ENCODE measurements around the gene C5orf52.
"Not testable (repeated sequence)": the region's sequence is repeated elsewhere in the genome, so short reads cannot be mapped to it uniquely, and the experiment has no call there.

C5orf52 gene

DNA sequence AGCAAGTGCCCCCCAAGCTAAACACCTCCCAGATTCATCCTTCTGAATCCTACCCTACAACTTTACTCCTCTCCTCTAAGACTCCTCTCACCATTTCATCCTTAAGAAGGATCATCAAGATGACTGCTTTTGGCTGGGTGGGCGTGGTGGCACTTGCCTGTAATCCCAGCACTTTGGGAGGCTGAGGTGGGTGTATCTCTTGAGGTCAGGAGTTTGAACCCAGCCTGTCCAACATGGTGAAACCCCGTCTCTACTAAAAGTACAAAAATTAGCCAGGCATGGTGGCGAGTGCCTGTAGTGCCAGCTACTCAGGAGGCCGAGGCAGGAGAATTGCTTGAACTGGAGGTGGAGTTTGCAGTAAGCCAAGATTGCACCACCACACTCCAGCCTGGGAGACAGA is 3.0 kb downstream of the C5orf52 start:
- H3K27ac ChIP-seq (ENCODE audit: low read depth, low read length); H3K9me3 ChIP-seq (ENCODE audit: control insufficient read depth in 5 of 5, low read length in 5 of 5); H3K9ac ChIP-seq (ENCODE audit: low read length in 5 of 5); H3K36me3 ChIP-seq (ENCODE audit: control insufficient read depth in 5 of 5, insufficient read depth in 5 of 5, low read length in 5 of 5); H3K4me3 ChIP-seq (ENCODE audit: low read depth in 1 of 5, low read length in 5 of 5): not testable (repeated sequence)
- H3K27me3 ChIP-seq (ENCODE audit: control insufficient read depth in 5 of 5, insufficient read depth in 4 of 5, low read length in 5 of 5): peaks cover 4 to 17% (median 15%) of the 10 kb centered on the region in 5 donors
- peaks cover 0 to 17% (median 14%) of the 10 kb centered on the region in 5 donors for H3K4me1 ChIP-seq (ENCODE audit: control insufficient read depth in 5 of 5, insufficient read depth in 5 of 5, low read length in 5 of 5)

DNA sequence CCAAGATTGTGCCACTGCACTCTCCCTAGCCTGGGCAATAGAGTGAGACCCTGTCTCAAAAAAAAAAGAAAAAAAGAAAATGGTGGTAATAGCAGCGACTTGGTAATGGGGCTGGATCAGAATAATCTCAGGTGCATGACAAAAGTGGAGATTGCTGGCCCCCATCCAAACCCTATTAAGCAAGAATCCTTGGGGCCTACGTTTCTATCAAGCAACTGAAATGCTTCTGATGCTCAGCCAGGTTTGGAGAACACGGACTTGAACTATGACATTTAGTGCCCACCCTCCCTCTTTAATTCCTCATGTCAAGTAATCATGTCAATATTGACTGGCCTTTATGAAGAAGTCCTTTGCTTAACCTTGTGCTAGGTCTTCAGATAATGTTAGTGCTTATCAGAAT is 6.6 kb downstream of the C5orf52 start:
- H3K4me3 ChIP-seq (ENCODE audit: low read depth in 1 of 5, low read length in 5 of 5): no peak overlapping the region
- no peaks in the 10 kb centered on the region for H3K36me3 ChIP-seq (ENCODE audit: control insufficient read depth in 5 of 5, insufficient read depth in 5 of 5, low read length in 5 of 5)
- H3K27me3 ChIP-seq (ENCODE audit: control insufficient read depth in 5 of 5, insufficient read depth in 4 of 5, low read length in 5 of 5): no peaks in the 10 kb centered on the region
- H3K9ac ChIP-seq (ENCODE audit: low read length in 5 of 5): no peak overlapping the region
- no peak overlapping the region for H3K27ac ChIP-seq (ENCODE audit: low read depth, low read length)
- no peaks in the 10 kb centered on the region for H3K4me1 ChIP-seq (ENCODE audit: control insufficient read depth in 5 of 5, insufficient read depth in 5 of 5, low read length in 5 of 5)
- H3K9me3 ChIP-seq (ENCODE audit: control insufficient read depth in 5 of 5, low read length in 5 of 5): no peaks in the 10 kb centered on the region

DNA sequence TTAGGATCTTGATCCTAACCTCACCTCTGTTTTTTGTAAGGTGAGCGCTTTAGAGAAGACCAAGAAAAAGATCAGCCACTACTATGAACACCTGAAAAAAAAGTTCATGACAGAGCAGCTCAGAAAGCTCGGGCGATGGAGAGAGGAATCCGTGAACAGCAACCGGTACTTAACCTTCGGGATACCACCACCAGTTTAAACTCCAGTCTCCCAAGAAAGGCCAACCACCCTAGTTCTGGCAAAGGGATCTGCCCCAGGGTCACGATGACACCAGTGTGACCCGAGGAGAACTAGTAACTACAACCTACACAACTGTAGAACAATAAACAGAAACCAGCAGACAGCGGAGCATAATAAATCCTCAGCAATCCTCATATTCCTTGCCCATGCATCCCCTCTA is 8.5 kb downstream of the C5orf52 start:
- Histone ChIP-seq H3K4me3 (ENCODE audit: low read depth in 1 of 5, low read length in 5 of 5) (no peak overlapping the region), H3K9ac (ENCODE audit: low read length in 5 of 5) (no peak overlapping the region), H3K27me3 (ENCODE audit: control insufficient read depth in 5 of 5, insufficient read depth in 4 of 5, low read length in 5 of 5) (no peaks in the 10 kb centered on the region), H3K36me3 (ENCODE audit: control insufficient read depth in 5 of 5, insufficient read depth in 5 of 5, low read length in 5 of 5) (no peaks in the 10 kb centered on the region), H3K4me1 (ENCODE audit: control insufficient read depth in 5 of 5, insufficient read depth in 5 of 5, low read length in 5 of 5) (no peaks in the 10 kb centered on the region), H3K27ac (ENCODE audit: low read depth, low read length) (no peak overlapping the region), H3K9me3 (ENCODE audit: control insufficient read depth in 5 of 5, low read length in 5 of 5) (no peaks in the 10 kb centered on the region)

DNA sequence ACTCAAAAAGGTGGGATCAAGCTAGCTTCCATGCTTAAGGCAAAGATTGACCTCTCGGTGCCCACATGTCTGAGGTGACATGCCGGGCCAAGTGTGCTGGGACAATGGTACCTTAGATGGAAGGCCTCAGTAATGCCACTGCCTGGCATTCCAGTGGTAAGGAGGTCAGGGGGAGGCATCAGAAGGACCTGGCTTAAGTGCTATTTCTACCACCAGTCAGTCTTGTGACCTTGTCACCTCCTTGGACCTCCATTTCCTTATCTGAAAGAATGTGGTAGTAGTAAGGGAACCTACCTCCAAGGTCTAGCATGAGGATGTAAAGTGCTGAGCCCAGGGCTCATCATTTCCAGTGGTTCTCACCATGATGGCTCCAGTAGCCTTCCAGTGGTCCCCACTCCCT is 8.9 kb downstream of the C5orf52 start:
- Histone ChIP-seq H3K9me3 (ENCODE audit: control insufficient read depth in 5 of 5, low read length in 5 of 5) (no peaks in the 10 kb centered on the region), H3K27ac (ENCODE audit: low read depth, low read length) (no peak overlapping the region), H3K36me3 (ENCODE audit: control insufficient read depth in 5 of 5, insufficient read depth in 5 of 5, low read length in 5 of 5) (no peaks in the 10 kb centered on the region), H3K4me1 (ENCODE audit: control insufficient read depth in 5 of 5, insufficient read depth in 5 of 5, low read length in 5 of 5) (no peaks in the 10 kb centered on the region), H3K9ac (ENCODE audit: low read length in 5 of 5) (no peak overlapping the region), H3K4me3 (ENCODE audit: low read depth in 1 of 5, low read length in 5 of 5) (no peak overlapping the region), H3K27me3 (ENCODE audit: control insufficient read depth in 5 of 5, insufficient read depth in 4 of 5, low read length in 5 of 5) (no peaks in the 10 kb centered on the region)

DNA sequence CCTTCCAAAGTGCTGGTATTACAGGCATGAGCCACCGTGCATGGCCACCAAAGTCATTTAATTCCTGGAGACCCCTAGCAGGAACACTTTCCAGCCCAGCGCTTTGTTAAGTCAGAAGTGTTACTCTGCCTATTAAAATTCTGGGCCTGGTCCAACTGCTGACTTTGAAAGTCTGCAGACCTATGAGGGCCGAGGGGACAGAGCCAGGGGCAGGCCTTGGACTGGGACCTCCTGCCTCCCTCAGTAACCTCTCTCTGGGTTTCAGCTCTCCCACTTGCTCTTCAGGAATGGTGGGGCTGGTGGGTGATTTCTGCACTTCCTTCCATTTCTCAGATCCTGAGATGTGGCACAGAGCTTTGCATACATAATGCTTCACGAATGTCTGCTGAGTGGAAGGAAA is 9.7 kb downstream of the C5orf52 start:
- Histone ChIP-seq H3K9ac (ENCODE audit: low read length in 5 of 5) (no peak overlapping the region), H3K4me3 (ENCODE audit: low read depth in 1 of 5, low read length in 5 of 5) (no peak overlapping the region), H3K9me3 (ENCODE audit: control insufficient read depth in 5 of 5, low read length in 5 of 5) (no peaks in the 10 kb centered on the region), H3K4me1 (ENCODE audit: control insufficient read depth in 5 of 5, insufficient read depth in 5 of 5, low read length in 5 of 5) (no peaks in the 10 kb centered on the region), H3K27me3 (ENCODE audit: control insufficient read depth in 5 of 5, insufficient read depth in 4 of 5, low read length in 5 of 5) (no peaks in the 10 kb centered on the region), H3K27ac (ENCODE audit: low read depth, low read length) (no peak overlapping the region), H3K36me3 (ENCODE audit: control insufficient read depth in 5 of 5, insufficient read depth in 5 of 5, low read length in 5 of 5) (no peaks in the 10 kb centered on the region)

DNA sequence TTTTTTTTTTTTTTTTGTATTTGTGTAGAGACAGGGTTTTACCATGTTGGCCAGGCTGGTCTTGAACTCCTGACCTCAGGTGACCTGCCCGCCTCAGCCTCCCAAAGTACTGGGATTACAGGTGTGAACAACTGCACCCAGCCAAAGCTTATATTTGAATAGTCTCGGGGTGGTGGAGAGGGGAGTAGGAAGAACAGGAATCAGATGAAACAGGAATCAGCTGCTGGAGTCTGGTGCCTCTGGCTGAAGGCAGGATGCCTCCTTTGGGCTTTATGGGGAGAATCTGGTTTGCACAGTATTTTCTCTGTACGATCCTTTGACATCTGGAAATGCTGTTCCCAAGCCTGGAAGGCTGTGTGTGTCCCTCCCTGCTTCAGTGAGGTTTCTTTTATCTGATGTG is 10.9 kb downstream of the C5orf52 start:
- H3K36me3 ChIP-seq (ENCODE audit: control insufficient read depth in 5 of 5, insufficient read depth in 5 of 5, low read length in 5 of 5): no peaks in the 10 kb centered on the region

DNA sequence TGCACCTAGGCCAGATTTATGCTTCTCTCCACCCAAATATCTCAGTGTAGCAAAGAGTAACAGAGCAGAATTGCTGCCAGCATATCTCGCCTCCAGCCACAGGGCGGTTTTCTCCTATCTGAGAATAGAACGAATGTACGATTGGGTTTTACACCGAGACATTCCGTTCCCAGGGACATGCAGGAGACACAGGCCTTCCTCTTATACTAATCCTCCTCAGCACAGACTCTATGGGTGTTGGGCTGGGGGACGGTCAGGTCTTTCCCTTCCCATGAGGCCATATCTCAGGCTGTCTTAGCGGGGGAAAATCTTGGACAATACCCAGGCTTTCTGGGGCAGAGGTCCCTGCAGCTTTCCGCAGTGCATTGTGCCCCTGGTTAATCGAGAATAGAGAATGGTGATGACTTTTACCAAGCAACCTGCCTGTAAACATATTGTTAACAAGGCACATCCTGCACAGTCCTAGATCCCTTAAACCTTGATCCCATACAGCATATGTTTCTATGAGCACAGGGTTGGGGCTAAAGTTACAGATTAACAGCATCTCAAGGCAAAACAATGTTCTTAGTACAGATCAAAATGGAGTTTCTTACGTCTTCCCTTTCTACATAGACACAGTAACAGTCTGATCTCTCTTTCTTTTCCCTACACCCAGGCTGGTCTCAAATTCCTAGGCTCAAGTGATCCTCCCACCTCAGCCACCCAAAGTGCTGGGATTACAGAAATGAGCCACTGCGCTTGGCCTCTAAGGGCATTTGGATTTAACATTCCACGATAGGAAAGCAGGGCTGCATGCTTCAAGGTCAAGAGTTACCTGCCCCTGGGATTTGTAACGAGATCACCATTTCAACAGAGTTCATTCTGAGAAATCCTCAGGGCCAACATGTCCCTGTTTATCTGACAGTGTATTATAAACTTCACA is 15.2 kb downstream of the C5orf52 start:
- H3K4me1 ChIP-seq (ENCODE audit: control insufficient read depth in 5 of 5, insufficient read depth in 5 of 5, low read length in 5 of 5); H3K4me3 ChIP-seq (ENCODE audit: low read depth in 1 of 5, low read length in 5 of 5); H3K36me3 ChIP-seq (ENCODE audit: control insufficient read depth in 5 of 5, insufficient read depth in 5 of 5, low read length in 5 of 5); H3K27ac ChIP-seq (ENCODE audit: low read depth, low read length); H3K9me3 ChIP-seq (ENCODE audit: control insufficient read depth in 5 of 5, low read length in 5 of 5); H3K27me3 ChIP-seq (ENCODE audit: control insufficient read depth in 5 of 5, insufficient read depth in 4 of 5, low read length in 5 of 5); H3K9ac ChIP-seq (ENCODE audit: low read length in 5 of 5): not testable (repeated sequence)

More for the DNA sequence above, 10.9 kb downstream of the C5orf52 start:
- Histone ChIP-seq H3K9me3 (ENCODE audit: control insufficient read depth in 5 of 5, low read length in 5 of 5) (no peaks in the 10 kb centered on the region), H3K9ac (ENCODE audit: low read length in 5 of 5) (no peak overlapping the region), H3K4me3 (ENCODE audit: low read depth in 1 of 5, low read length in 5 of 5) (no peak overlapping the region), H3K27ac (ENCODE audit: low read depth, low read length) (no peak overlapping the region), H3K4me1 (ENCODE audit: control insufficient read depth in 5 of 5, insufficient read depth in 5 of 5, low read length in 5 of 5) (peaks cover 0 to 5% (median 0%) of the 10 kb centered on the region in 5 donors), H3K27me3 (ENCODE audit: control insufficient read depth in 5 of 5, insufficient read depth in 4 of 5, low read length in 5 of 5) (no peaks in the 10 kb centered on the region)

DNA sequence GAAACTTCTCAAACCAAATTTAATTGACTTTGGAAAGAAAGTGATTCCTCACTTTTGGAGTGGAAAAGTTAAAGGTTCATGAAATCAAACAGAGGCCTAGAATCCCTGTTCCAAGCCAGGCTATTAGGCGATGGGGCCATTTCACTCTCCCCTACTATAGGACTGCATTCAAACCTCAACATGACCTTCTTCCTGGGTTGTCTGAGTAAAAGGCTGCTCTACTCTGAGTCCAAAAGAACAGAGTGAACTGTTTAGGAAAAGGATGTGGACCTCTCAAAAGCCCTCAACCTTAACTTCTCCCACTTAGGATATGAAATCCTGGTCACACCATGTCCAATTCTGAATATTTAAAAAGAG is 15.8 kb downstream of the C5orf52 start:
- H3K36me3 ChIP-seq (ENCODE audit: control insufficient read depth in 5 of 5, insufficient read depth in 5 of 5, low read length in 5 of 5): no peaks in the 10 kb centered on the region
- H3K4me1 ChIP-seq (ENCODE audit: control insufficient read depth in 5 of 5, insufficient read depth in 5 of 5, low read length in 5 of 5): peaks cover 0 to 9% (median 0%) of the 10 kb centered on the region in 5 donors
- H3K4me3 ChIP-seq (ENCODE audit: low read depth in 1 of 5, low read length in 5 of 5): no peak overlapping the region
- H3K9me3 ChIP-seq (ENCODE audit: control insufficient read depth in 5 of 5, low read length in 5 of 5): peaks cover 0 to 5% (median 0%) of the 10 kb centered on the region in 5 donors
- H3K27me3 ChIP-seq (ENCODE audit: control insufficient read depth in 5 of 5, insufficient read depth in 4 of 5, low read length in 5 of 5): peaks cover 0 to 2% (median 0%) of the 10 kb centered on the region in 5 donors
- no peak overlapping the region for H3K27ac ChIP-seq (ENCODE audit: low read depth, low read length)
- H3K9ac ChIP-seq (ENCODE audit: low read length in 5 of 5): no peak overlapping the region

DNA sequence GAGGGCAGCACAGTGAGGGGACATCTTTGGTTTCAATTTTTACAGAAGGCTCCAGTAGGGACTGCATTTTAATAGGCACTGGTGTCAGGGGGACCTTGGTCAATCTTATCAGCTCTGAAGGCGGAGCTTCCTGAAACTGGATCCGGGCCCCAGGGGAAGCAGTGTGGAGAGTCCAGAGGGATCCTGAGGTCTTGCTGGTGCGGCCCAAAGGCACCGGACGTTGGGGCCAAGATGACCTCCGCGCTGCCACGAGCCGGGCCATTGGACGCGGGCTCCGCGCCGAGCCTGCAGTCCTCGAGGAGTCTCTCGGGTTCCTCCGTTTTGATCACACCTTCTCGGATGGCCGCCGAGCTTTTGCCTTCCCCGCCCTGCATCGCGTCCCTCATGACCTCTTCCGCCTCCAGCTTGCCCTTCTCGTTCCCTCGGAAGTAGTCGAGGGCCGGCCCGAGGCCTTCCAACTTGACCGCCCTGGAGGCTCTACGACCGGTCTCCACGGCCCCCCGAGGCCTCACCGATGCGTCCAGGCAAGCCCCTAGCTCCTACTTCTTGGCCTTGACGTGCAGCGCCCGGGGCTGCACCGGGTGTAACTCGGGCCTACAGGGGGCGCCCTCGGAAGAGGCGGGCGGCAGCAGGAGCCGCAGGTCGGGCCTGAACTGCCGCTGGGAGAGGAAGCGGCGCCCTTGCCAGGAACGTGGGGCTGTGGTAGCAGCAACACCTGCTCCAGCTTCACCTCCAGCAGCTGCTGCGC is 18.8 kb downstream of the C5orf52 start:
- Histone ChIP-seq H3K27me3 (ENCODE audit: control insufficient read depth in 5 of 5, insufficient read depth in 4 of 5, low read length in 5 of 5) (peaks cover 0 to 2% (median 0%) of the 10 kb centered on the region in 5 donors), H3K9ac (ENCODE audit: low read length in 5 of 5) (no peak overlapping the region), H3K4me1 (ENCODE audit: control insufficient read depth in 5 of 5, insufficient read depth in 5 of 5, low read length in 5 of 5) (peaks cover 0 to 9% (median 0%) of the 10 kb centered on the region in 5 donors), H3K27ac (ENCODE audit: low read depth, low read length) (no peak overlapping the region), H3K9me3 (ENCODE audit: control insufficient read depth in 5 of 5, low read length in 5 of 5) (peaks cover 0 to 5% (median 0%) of the 10 kb centered on the region in 5 donors), H3K36me3 (ENCODE audit: control insufficient read depth in 5 of 5, insufficient read depth in 5 of 5, low read length in 5 of 5) (no peaks in the 10 kb centered on the region), H3K4me3 (ENCODE audit: low read depth in 1 of 5, low read length in 5 of 5) (peak overlapping the region in 2 of 5 donors; percentile 33 to 45)

Data from subcutaneous abdominal adipose tissue (tissue), 5 donors.